Osteoblast (primary cell): Measurements from ENCODE around the gene TIGD2. TPM values are rescaled to one million over a fixed set of nuclear protein-coding genes. Genes with fewer than 3 reads are reported as not detected.

Experiments used
- DNase-seq: peaks from one replicate; pipeline ENCODE4 v3.0.0; 2011; ENCODE audit warnings: low spot score, mixed read lengths; ENCODE audit not compliant: insufficient read length; ENCODE audit errors: missing footprints
- H2AFZ ChIP-seq: 2 replicates; pipeline ENCODE4 v1.6.0; 2011; ENCODE audit warnings: mild to moderate bottlenecking, low read length
- H3K27ac ChIP-seq: 2 replicates; pipeline ENCODE4 v1.5.1; 2011; ENCODE audit warnings: mild to moderate bottlenecking, low read depth, low read length, moderate library complexity
- H3K27me3 ChIP-seq: 2 replicates; pipeline ENCODE4 v1.6.0; 2012; ENCODE audit warnings: mild to moderate bottlenecking, control low read depth, inconsistent platforms, low read length, moderate library complexity; ENCODE audit not compliant: insufficient read depth
- H3K36me3 ChIP-seq: 2 replicates; pipeline ENCODE4 v1.5.1; 2011; ENCODE audit warnings: mild to moderate bottlenecking, low read length, control low read depth, moderate library complexity; ENCODE audit not compliant: insufficient read depth
- H3K4me1 ChIP-seq: 2 replicates; pipeline ENCODE4 v1.5.1; 2011; ENCODE audit warnings: mild to moderate bottlenecking, low read length, control low read depth, moderate library complexity; ENCODE audit not compliant: insufficient read depth
- H3K4me2 ChIP-seq: 2 replicates; pipeline ENCODE4 v1.6.0; 2011; ENCODE audit warnings: mild to moderate bottlenecking, low read length; ENCODE audit not compliant: insufficient read depth
- H3K4me3 ChIP-seq: fragments of 200-600 bp; sonication (generic); 3 replicates; pipeline ENCODE4 v1.5.1; 2012; ENCODE audit warnings: mild to moderate bottlenecking, low read length, inconsistent platforms; ENCODE audit not compliant: insufficient read depth
- H3K79me2 ChIP-seq: 2 replicates; pipeline ENCODE4 v1.6.0; 2012; ENCODE audit warnings: mild to moderate bottlenecking, low read length, control low read depth, inconsistent platforms; ENCODE audit not compliant: insufficient read depth
- H3K9me3 ChIP-seq: 2 replicates; pipeline ENCODE4 v1.5.1; 2011; ENCODE audit warnings: low read depth, low read length, control low read depth
- H4K20me1 ChIP-seq: 2 replicates; pipeline ENCODE4 v1.6.0; 2012; ENCODE audit warnings: mild to moderate bottlenecking, low read length, control low read depth; ENCODE audit not compliant: insufficient read depth
- CTCF ChIP-seq: IDR thresholded peaks from 2 replicates; pipeline ENCODE4 v1.5.1; 2011; ENCODE audit warnings: mild to moderate bottlenecking, low read depth, low read length, moderate library complexity; ENCODE audit errors: extremely low read depth
- total RNA-seq: library from RNA; depleted of rRNA; stranded (reverse); fragments of >200 nt; gene quantifications from 2 replicates; pipeline ENCODE4 v1.2.3, GENCODE V29; 2012

Gene TIGD2
- 18.1 and 18.6 TPM in 2 replicates for total RNA-seq

- peaks cover 23% of the 10 kb centered on the region for H3K27me3 ChIP-seq
- H3K4me1 ChIP-seq: peaks cover 15% of the 10 kb centered on the region
- peak within 1 kb of the TSS; percentile 89 for H3K4me3 ChIP-seq
- peak; percentile 98 for DNase-seq
- peak within 1 kb of the TSS; percentile 52 for H3K27ac ChIP-seq
- H3K79me2 ChIP-seq: peaks cover 11% of the 10 kb centered on the region
- no peaks in the 10 kb centered on the region for H4K20me1 ChIP-seq
- no peaks in the 10 kb centered on the region for H3K9me3 ChIP-seq
- peak within 1 kb of the TSS; percentile 71 for H2AFZ ChIP-seq
- H3K4me2 ChIP-seq: peak within 1 kb of the TSS; percentile 82
- TF ChIP-seq CTCF: peak; percentile 52
- no peaks in the 10 kb centered on the region for H3K36me3 ChIP-seq
These were observed at the start of gene TIGD2 for GRCh38 chr4:89110986-89111832. TIGD2 (plus strand) TSS chr4:89111533; CDS start chr4:89112975, 1,442 bp downstream.

- no peaks in the 10 kb centered on the region for H3K4me1 ChIP-seq
- peak; percentile 51 for DNase-seq
- no peaks in the 10 kb centered on the region for H3K36me3 ChIP-seq
- no peak for TF ChIP-seq CTCF
- H3K4me2 ChIP-seq: no peak overlapping the region
- H4K20me1 ChIP-seq: no peaks in the 10 kb centered on the region
- H3K79me2 ChIP-seq: no peaks in the 10 kb centered on the region
- H3K27ac ChIP-seq: no peak overlapping the region
- H2AFZ ChIP-seq: no peak overlapping the region
- H3K4me3 ChIP-seq: no peak overlapping the region
- no peaks in the 10 kb centered on the region for H3K9me3 ChIP-seq
- H3K27me3 ChIP-seq: no peaks in the 10 kb centered on the region
These were observed 46.5 kb upstream of the TIGD2 start for GRCh38 chr4:89064848-89065247.

- H3K9me3 ChIP-seq: no peaks in the 10 kb centered on the region
- no peak overlapping the region for H3K4me3 ChIP-seq
- DNase-seq: no peak
- no peaks in the 10 kb centered on the region for H3K36me3 ChIP-seq
- no peak overlapping the region for H2AFZ ChIP-seq
- no peak overlapping the region for H3K27ac ChIP-seq
- no peaks in the 10 kb centered on the region for H3K4me1 ChIP-seq
- peaks cover 6% of the 10 kb centered on the region for H3K27me3 ChIP-seq
- no peak overlapping the region for H3K4me2 ChIP-seq
- no peaks in the 10 kb centered on the region for H4K20me1 ChIP-seq
- TF ChIP-seq CTCF: no peak
- no peaks in the 10 kb centered on the region for H3K79me2 ChIP-seq
These were observed 43.9 kb upstream of the TIGD2 start for GRCh38 chr4:89067417-89067816.

GRCh38 chr4:89069481-89069880 is 41.9 kb upstream of the TIGD2 start:
- no peaks in the 10 kb centered on the region for H3K79me2 ChIP-seq
- no peaks in the 10 kb centered on the region for H3K4me1 ChIP-seq
- no peaks in the 10 kb centered on the region for H3K36me3 ChIP-seq
- no peak overlapping the region for H2AFZ ChIP-seq
- no peak overlapping the region for H3K27ac ChIP-seq
- no peaks in the 10 kb centered on the region for H3K9me3 ChIP-seq
- H4K20me1 ChIP-seq: no peaks in the 10 kb centered on the region
- no peak overlapping the region for H3K4me2 ChIP-seq
- peaks cover 6% of the 10 kb centered on the region for H3K27me3 ChIP-seq
- no peak for TF ChIP-seq CTCF
- DNase-seq: no peak
- H3K4me3 ChIP-seq: no peak overlapping the region
